Measurements from ENCODE around the gene DACH1.

DNA sequence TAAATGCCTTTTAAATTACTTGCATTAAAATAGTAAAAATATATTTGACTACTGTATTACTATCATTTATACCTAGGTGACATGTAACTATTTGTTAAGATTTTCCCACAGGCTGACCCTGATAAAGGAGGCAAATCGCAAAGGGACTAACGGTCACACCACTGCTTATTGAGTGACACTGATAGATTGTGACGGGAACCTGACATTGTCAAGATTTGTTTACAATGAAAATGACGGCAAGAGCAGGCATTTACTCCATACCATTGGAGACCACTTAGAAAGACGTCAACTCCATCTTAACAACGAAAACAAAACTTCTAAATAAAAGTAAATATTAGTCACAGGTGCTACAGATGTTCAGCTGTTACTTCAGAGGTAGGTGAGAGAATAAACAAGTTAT lies 289.0 kb downstream of the DACH1 start:
- no peak for TF ChIP-seq ZFP3 (CRISPR knock-in tag; IDR thresholded peaks at IDR 0.05)
- no peak for TF ChIP-seq ZC3H10 (CRISPR knock-in tag; IDR thresholded peaks at IDR 0.05)
- TF ChIP-seq BACH2 (CRISPR knock-in tag; IDR thresholded peaks at IDR 0.05; ENCODE audit: borderline replicate concordance), result no peak
- no peak for TF ChIP-seq SNAI2 (CRISPR knock-in tag; IDR thresholded peaks at IDR 0.05)
- TF ChIP-seq RARB (CRISPR knock-in tag; IDR thresholded peaks at IDR 0.05), result no peak

All from SK-N-SH treated with all-trans-retinoic acid at 6 μM for 48 hours (cell line).